IPS-15b (cell line): ENCODE data around the gene ROR2.

Source experiments
- H3K27me3 ChIP-seq: one replicate; pipeline ENCODE4 v1.6.1; 2013; ENCODE audit warnings: low read length; ENCODE audit not compliant: control insufficient read depth, insufficient read depth
- H3K36me3 ChIP-seq: one replicate; pipeline ENCODE4 v1.6.1; 2013; ENCODE audit warnings: low read length; ENCODE audit not compliant: control insufficient read depth, insufficient read depth
- H3K4me1 ChIP-seq: one replicate; pipeline ENCODE4 v1.6.1; 2013; ENCODE audit warnings: mild to moderate bottlenecking, low read length; ENCODE audit not compliant: control insufficient read depth, insufficient read depth
- H3K4me3 ChIP-seq: one replicate; pipeline ENCODE4 v1.5.1; 2013; ENCODE audit warnings: low read depth, low read length
- H3K9ac ChIP-seq: one replicate; pipeline ENCODE4 v1.6.1; 2013; ENCODE audit warnings: low read depth, mild to moderate bottlenecking, low read length
- H3K9me3 ChIP-seq: one replicate; pipeline ENCODE4 v1.6.1; 2013; ENCODE audit warnings: mild to moderate bottlenecking, low read length; ENCODE audit not compliant: control insufficient read depth, insufficient read depth

Gene ROR2

DNA sequence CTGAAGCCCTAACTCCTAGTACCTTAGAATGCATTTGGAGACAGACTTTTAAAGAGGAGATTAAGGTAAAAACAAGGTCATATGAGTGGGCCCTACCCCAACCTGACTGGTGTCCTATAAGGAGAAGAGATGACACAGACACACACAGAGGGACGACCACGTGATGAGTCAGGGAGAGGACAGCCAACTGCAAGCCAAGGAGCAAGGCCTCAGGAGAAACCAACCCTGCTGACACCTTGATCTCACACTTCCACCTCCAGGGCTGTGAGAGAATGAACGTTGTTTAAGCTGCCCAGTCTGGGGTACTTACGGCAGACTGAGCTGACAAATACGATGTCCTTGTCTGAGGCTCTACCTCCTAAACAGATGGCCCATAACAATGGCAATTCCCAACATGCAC, 93.6 kb downstream of the ROR2 start:
- Histone ChIP-seq H3K4me1 (peaks cover 9% of the 10 kb centered on the region), H3K4me3 (no peak overlapping the region), H3K9ac (no peak overlapping the region), H3K27me3 (no peaks in the 10 kb centered on the region), H3K36me3 (no peaks in the 10 kb centered on the region), H3K9me3 (no peaks in the 10 kb centered on the region)

DNA sequence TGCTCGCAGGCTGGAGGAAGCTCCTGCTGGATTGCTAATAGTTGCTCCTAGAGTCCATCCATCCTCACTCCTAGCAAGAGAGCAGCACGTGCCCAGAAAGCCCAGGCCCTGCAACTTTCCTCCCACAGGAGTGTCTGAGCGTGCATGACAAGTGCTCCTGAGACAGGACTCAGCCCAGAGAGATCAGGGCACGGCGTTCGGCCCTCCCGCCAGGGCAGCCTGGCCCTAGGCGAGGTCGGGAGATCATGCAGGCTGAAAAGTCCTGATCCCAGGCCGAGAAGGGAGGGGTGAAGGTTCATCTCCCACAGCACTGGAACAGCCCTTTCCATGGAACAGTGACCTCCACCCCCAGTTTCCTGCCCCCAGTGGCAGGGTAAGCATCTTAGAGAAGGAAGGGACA, 94.8 kb downstream of the ROR2 start:
- H3K9me3 ChIP-seq = no peaks in the 10 kb centered on the region
- H3K36me3 ChIP-seq = no peaks in the 10 kb centered on the region
- peaks cover 9% of the 10 kb centered on the region for H3K4me1 ChIP-seq
- H3K4me3 ChIP-seq = no peak overlapping the region
- no peak overlapping the region for H3K9ac ChIP-seq
- no peaks in the 10 kb centered on the region for H3K27me3 ChIP-seq

DNA sequence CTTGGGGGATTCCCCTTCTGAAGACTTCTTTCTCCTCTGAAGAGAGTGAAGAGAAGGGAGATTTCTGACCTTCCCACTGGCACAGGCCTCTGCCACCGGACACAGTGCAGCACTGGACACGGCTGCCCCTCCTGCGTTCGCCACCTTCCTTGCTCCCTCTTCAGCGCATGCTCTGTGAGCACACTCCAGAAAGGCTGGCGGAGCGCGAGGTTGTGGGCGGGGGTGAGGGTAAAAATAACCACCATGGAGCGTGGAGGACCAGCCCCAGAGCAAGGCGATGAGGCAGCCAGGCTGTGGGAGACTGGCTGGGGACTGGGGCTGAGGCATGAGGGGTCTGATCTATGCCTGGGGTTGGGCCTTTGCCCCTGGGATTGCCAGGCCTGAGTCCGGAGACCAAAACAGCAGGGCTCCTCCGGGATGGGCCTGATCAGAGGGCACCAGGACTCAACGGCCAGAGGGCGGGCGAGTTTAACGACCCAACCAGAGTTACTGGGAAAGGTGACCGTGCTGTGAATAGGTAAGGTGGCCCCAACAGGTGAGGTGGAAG, 97.2 kb downstream of the ROR2 start:
- no peaks in the 10 kb centered on the region for H3K27me3 ChIP-seq
- peaks cover 5% of the 10 kb centered on the region for H3K4me1 ChIP-seq
- H3K4me3 ChIP-seq = no peak overlapping the region
- no peak overlapping the region for H3K9ac ChIP-seq
- H3K36me3 ChIP-seq = no peaks in the 10 kb centered on the region
- H3K9me3 ChIP-seq = no peaks in the 10 kb centered on the region

DNA sequence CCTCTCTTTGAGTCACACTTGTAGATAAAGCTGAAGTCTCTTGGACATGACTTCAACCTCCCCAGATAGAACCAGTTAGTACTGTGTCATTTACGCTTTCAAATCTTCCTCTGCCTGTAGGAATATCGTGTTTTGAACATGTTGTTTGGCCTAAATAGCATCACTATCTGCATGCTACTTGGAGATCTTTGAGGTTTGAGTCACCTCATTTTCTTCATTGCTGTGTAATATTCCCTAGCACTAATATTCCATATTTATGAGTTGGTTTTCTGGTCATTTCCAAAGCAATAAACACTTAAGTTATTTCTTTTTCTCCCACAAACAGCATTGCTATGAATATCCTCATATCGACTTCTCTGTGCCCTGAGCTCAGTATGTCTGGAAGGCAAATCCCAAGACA, 100.3 kb downstream of the ROR2 start:
- Histone ChIP-seq H3K9me3 (no peaks in the 10 kb centered on the region), H3K27me3 (no peaks in the 10 kb centered on the region), H3K9ac (no peak overlapping the region), H3K4me3 (no peak overlapping the region), H3K36me3 (no peaks in the 10 kb centered on the region), H3K4me1 (no peaks in the 10 kb centered on the region)

DNA sequence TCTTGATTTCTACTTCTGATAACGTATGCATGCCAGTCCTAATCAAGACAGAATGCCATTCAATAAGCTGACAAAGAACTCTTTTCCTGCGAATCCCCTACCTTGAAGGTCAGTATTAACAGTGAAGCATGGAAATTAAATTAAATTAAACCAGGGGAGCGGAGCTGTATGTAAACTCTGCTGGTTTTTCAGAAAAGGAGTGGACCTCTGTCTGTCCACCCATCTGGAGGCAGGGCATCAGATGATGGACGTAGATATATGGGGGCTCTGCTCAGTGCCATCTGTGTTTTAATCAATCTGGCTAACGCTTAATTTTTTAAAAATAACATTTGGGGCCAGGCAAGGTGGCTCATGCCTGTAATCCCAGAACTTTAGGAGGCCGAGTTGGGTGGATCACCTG, 101.9 kb downstream of the ROR2 start:
- no peak overlapping the region for H3K9ac ChIP-seq
- H3K4me1 ChIP-seq = no peaks in the 10 kb centered on the region
- H3K4me3 ChIP-seq = no peak overlapping the region
- H3K27me3 ChIP-seq = no peaks in the 10 kb centered on the region
- H3K36me3 ChIP-seq = no peaks in the 10 kb centered on the region
- H3K9me3 ChIP-seq = no peaks in the 10 kb centered on the region

DNA sequence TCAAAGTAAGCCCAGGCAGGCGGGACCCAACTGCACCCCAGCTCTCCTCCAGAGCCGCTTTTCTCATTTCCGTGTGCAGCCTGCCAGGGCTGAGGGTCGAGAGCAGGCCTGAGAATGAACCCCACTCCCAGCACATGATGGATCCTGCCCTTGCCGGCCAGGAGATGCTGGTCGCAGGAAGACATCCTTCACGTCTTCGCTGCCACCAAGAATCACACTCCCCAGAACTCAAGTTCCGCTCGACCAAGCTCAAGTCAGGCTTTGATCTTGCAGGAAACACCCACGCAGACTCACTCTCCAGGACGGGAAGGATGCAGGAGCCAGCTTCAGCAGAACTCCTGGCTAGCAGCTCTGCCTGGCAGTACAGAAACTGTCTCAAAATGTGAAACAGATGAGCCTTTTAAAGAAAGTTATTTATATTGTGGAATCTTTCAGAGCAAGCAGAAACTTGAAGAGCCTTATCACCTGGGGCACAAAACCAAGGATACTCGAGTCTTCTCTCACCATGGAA, 102.4 kb downstream of the ROR2 start:
- no peak overlapping the region for H3K9ac ChIP-seq
- no peaks in the 10 kb centered on the region for H3K27me3 ChIP-seq
- no peak overlapping the region for H3K4me3 ChIP-seq
- no peaks in the 10 kb centered on the region for H3K4me1 ChIP-seq
- no peaks in the 10 kb centered on the region for H3K36me3 ChIP-seq
- H3K9me3 ChIP-seq = no peaks in the 10 kb centered on the region

DNA sequence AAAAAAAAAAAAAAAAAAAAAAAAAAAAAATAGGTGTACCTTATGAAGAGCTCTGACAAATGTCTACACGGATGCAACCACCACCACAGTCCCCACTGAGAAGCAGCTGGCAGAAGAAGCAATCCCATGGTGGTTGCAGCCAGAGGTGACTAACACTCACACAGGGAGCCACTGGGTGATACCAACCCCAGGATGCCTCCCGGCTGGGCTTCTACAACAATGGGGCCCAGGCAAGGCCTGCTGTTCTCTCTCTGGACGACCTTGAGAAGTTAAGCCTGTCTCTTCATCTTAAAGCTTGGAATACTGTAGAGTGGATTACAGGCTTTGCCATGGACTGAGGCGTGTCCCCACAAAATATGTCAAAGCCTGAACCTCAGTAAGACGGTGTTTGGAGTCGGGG, 104.1 kb downstream of the ROR2 start:
- Histone ChIP-seq H3K27me3 (no peaks in the 10 kb centered on the region), H3K4me3 (no peak overlapping the region), H3K9me3 (no peaks in the 10 kb centered on the region), H3K4me1 (no peaks in the 10 kb centered on the region), H3K9ac (no peak overlapping the region), H3K36me3 (no peaks in the 10 kb centered on the region)

DNA sequence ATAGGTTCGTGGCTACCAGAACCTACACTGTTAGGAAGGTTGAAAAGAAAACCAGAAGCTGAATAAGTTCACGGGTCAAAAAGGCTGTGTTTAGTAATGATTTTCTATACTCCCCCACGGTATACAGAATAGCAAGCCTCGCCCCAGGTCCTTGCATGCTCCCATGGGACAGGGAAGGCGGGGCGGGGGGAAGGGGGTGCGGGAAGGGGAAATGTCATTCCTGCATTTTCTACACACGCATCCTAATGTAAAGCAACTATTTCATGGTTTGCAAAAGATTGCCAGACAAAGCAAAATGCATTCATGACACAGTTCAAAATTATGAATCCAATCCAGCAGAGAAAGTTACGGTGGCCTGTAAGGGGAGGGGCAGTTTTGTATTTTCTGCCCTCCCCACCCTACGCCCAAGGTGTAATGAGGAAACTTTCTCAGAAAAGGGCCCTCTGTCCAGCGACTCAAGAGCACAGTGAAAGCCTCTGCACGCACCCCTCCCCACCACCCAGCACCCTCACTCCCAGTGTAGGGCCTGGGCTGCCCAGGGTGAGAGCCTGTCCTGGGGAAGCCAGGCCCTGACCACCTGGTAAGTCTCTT, 105.2 kb downstream of the ROR2 start:
- no peaks in the 10 kb centered on the region for H3K9me3 ChIP-seq
- no peak overlapping the region for H3K9ac ChIP-seq
- no peaks in the 10 kb centered on the region for H3K27me3 ChIP-seq
- H3K36me3 ChIP-seq = no peaks in the 10 kb centered on the region
- no peak overlapping the region for H3K4me3 ChIP-seq
- H3K4me1 ChIP-seq = no peaks in the 10 kb centered on the region

DNA sequence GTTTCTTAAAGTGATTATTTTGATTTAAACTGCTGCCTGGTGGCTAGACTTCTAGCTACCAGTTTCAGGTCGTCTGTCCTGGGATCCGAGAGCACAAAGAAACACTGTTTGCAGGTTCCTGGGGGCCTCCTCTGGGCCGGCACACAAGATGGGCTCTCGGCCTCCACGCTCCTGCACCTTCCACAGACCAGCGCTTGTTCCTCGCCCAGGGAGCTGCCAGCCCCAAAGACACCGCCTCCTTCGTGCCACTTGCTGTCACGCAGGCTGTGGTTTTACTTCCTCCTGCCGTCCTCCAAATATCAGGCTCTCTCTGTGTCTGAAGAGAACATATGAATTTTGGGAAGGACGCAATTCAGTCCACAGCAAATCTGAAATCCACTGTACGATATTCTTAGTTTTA, 105.8 kb downstream of the ROR2 start:
- Histone ChIP-seq H3K4me3 (no peak overlapping the region), H3K9me3 (no peaks in the 10 kb centered on the region), H3K36me3 (no peaks in the 10 kb centered on the region), H3K27me3 (no peaks in the 10 kb centered on the region), H3K4me1 (no peaks in the 10 kb centered on the region), H3K9ac (no peak overlapping the region)

DNA sequence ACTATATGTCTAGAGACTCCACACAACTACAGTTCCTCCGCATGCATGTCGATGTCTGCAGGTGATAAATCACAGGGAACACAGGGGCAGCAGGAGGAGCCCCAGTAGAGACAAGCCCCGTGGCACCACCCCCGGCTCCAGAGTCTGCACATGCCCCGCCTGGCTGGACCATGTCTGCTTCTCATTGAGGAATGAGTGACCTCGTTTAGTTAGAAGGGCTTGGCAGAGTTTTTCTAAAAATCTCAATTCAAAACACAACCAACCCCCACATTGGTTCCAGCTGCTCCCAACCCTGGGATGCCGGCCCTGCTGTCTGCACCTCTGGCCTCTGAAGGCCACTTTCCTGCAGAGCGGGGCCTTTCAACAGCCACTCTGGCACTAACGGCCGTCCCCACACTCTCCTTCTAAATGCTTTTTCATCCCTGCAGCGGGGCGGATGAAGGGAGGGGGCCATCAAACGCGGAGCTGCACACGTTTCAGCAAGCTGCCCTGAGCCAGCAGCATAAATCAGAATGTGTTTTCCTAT, 106.3 kb downstream of the ROR2 start:
- H3K27me3 ChIP-seq = no peaks in the 10 kb centered on the region

DNA sequence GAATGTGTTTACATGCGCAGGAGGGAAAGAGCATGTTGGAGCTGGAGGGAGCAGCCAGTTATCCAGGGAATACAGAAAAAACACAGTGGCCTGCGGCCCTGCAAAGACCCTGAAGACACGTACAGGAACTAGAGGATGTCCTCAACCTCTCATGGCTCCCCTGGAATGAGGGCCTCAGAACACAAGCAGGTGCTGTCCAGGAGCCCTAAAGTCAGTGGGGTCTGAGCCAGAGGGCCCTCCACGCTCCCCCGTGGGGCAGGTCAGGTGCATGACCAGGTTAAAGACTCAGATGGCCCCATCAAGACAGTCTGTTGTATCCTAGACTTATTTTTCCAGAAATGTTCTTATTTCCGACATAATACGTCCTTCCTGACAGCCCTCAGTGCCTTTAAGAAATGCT, 106.9 kb downstream of the ROR2 start:
- no peak overlapping the region for H3K4me3 ChIP-seq
- no peaks in the 10 kb centered on the region for H3K4me1 ChIP-seq
- H3K9ac ChIP-seq = no peak overlapping the region
- no peaks in the 10 kb centered on the region for H3K36me3 ChIP-seq
- no peaks in the 10 kb centered on the region for H3K9me3 ChIP-seq
- H3K27me3 ChIP-seq = no peaks in the 10 kb centered on the region

More for the DNA sequence above, 106.3 kb downstream of the ROR2 start:
- Histone ChIP-seq H3K9ac (no peak overlapping the region), H3K36me3 (no peaks in the 10 kb centered on the region), H3K9me3 (no peaks in the 10 kb centered on the region), H3K4me3 (no peak overlapping the region), H3K4me1 (no peaks in the 10 kb centered on the region)

DNA sequence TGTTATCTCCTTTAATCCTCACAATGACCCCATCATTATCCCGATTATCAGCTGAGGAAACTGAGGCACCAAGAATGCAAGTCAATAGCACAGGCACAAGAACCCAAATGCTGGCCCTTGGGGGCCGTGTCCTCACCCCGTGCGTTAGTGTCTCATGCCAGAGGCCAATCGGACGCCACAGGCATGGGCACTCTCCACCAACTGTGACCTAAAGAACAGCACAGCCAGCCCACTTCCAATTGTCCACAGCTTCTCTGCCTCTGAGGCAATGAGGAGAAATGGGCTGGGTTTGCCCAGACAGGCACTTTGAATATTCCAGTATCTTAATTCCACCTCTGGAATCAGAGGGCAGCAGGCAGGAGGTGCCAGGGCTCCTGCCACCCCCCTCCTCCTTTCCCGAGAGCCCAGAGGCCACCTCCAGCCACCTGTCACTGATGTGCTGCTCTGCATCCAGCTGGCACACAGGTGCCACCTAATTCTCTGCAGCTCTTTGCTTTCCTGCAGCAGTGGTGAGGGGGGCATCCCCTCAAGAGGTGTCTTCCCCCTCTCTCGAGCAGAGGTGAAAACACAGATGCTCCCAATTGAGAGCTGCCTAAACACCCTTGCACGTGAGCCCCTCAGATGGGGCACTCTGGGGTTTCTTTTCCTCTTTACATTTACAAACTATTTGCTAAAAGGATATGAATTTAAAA, 107.5 kb downstream of the ROR2 start:
- no peaks in the 10 kb centered on the region for H3K9me3 ChIP-seq
- H3K36me3 ChIP-seq = no peaks in the 10 kb centered on the region
- no peaks in the 10 kb centered on the region for H3K4me1 ChIP-seq
- no peaks in the 10 kb centered on the region for H3K27me3 ChIP-seq
- no peak overlapping the region for H3K4me3 ChIP-seq
- H3K9ac ChIP-seq = no peak overlapping the region
